RWPE1 (cell line): ENCODE results near the gene KDM2B.
A peak's percentile ranks its signal among the peaks of the same experiment; 100 is the strongest.

Experiments
- CTCF ChIA-PET: fragments of 350-600 bp; sonication (Branson Sonifier 250); formaldehyde crosslinking; extraction: SDS; loops from one replicate; lab custom pipeline; 2021; lab: Yijun Ruan, JAX
- POLR2A ChIA-PET: fragments of 400-600 bp; formaldehyde crosslinking; extraction: SDS; loops from one replicate; lab custom pipeline; 2020; ENCODE audit warnings: antibody characterized with exemption; ENCODE audit not compliant: low non-redundant PET; lab: Yijun Ruan, JAX
- DNase-seq: peaks from one replicate; pipeline ENCODE4 v3.0.0; 2012; ENCODE audit warnings: low spot score
- H3K27ac ChIP-seq: fragments of 450-650 bp; 2 replicates; pipeline ENCODE4 v1.5.1; 2017
- TF ChIP-seq, protein P1 (sequence below): fragments of 450-650 bp; conservative IDR thresholded peaks from 2 replicates; pipeline ENCODE4 v1.5.1; 2017; ENCODE audit warnings: low read depth, mild to moderate bottlenecking

The KDM2B gene

DNA sequence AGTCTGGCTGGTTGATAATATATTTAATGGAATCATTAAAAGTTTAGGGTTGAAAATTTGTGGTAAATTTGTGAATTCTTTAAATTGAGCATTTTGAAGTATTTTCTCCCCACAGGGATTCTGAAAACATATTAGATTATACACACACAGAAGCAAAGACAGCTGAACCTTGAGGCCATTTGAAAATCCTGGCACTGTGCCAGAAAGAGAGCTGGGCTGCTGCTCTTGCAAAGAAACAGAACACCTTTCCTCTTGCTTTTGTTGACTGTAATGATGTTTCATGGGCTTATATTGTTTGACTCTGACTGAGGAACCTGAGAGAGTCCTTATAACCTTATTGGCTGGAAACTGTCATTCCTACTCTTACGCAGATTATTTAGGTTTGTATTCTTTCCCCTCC lies 176.1 kb downstream of the KDM2B start:
- TF ChIP-seq, protein P1, sequence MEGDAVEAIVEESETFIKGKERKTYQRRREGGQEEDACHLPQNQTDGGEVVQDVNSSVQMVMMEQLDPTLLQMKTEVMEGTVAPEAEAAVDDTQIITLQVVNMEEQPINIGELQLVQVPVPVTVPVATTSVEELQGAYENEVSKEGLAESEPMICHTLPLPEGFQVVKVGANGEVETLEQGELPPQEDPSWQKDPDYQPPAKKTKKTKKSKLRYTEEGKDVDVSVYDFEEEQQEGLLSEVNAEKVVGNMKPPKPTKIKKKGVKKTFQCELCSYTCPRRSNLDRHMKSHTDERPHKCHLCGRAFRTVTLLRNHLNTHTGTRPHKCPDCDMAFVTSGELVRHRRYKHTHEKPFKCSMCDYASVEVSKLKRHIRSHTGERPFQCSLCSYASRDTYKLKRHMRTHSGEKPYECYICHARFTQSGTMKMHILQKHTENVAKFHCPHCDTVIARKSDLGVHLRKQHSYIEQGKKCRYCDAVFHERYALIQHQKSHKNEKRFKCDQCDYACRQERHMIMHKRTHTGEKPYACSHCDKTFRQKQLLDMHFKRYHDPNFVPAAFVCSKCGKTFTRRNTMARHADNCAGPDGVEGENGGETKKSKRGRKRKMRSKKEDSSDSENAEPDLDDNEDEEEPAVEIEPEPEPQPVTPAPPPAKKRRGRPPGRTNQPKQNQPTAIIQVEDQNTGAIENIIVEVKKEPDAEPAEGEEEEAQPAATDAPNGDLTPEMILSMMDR: no peak
- DNase-seq: no peak
- POLR2A ChIA-PET: no interaction called here
- no peak overlapping the region for H3K27ac ChIP-seq
- CTCF ChIA-PET: interaction anchor here (0.5 to 1.6 kb wide), 3 partner anchors 13 to 70 kb away, joined by 3 to 5 read pairs (median 3); no protein-coding TSS in a partner anchor

DNA sequence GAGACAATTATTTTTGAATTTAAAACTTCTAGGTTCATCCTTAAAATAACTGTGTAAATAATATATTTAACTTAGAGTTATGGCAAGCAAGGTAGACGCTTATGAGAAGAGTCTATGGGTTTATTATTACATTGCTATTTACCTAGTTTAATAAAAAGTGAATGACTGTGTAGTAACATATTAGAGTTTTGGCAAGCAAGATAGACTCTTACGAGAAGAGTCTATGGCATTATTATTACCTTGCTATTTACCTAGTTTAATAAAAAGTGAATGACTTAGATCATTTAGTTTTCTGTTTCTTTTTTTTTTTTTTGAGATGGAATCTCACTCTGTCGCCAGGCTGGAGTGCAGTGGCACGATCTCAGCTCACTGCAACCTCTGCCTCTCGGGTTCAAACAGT lies 177.1 kb downstream of the KDM2B start:
- POLR2A ChIA-PET: no interaction called here
- no peak for DNase-seq
- CTCF ChIA-PET: interaction anchor here (0.9 kb wide), 1 partner anchor 69 kb away, joined by 3 read pairs; no protein-coding TSS in a partner anchor
- no peak overlapping the region for H3K27ac ChIP-seq
- TF ChIP-seq, protein P1: no peak

DNA sequence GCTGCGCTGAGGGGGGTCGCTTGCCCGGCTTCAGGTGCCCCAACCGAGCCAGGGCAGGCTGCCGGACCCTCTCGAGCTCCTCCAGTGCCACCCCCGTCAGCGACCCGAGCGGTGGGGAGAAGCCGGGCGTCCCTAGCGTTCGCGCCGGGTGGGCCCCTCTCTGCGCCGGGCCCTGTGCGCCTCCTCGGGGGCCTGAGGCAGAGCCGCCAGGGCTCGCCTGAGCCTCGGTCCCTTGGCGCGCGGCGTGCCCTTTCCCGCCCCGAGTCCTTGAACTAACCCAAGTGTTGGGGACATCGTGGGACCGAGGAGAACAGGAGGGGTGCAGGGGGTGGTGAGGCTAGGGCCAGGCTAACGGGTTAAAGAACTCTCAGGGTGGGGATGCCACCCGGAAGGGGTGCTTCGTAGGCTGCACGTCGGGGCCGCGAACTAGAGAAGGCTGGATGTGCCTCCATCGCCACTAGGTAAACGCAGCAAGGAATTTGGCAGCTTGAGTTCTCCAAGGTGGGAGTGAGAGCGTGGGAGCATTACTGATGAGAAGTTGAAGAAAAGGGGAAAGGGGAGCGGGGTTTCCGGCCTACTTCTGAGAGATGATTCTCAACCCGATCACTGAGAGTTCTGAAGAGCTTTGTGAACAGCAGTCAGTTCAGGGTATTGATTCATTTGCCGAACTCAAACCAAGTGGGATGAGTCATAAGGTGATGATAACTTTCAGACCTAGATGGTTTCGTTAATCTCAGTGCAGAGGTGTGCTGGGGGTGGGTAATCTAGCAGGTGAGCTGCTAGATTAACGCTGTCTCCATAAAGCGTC lies 180.3 kb downstream of the KDM2B start:
- ChIA-PET CTCF (interaction anchor here (0.6 to 1.0 kb wide), 3 partner anchors 16 to 879 kb away, joined by 3 to 4 read pairs (median 3); no protein-coding TSS in a partner anchor), POLR2A (interaction anchor here (0.5 to 1.9 kb wide), 6 partner anchors 11 to 653 kb away, joined by 3 to 9 read pairs (median 6); partner anchors contain the start of gene ANAPC5)
- DNase-seq: peak; percentile 62
- TF ChIP-seq, protein P1: no peak
- H3K27ac ChIP-seq: peak overlapping the region; percentile 84

DNA sequence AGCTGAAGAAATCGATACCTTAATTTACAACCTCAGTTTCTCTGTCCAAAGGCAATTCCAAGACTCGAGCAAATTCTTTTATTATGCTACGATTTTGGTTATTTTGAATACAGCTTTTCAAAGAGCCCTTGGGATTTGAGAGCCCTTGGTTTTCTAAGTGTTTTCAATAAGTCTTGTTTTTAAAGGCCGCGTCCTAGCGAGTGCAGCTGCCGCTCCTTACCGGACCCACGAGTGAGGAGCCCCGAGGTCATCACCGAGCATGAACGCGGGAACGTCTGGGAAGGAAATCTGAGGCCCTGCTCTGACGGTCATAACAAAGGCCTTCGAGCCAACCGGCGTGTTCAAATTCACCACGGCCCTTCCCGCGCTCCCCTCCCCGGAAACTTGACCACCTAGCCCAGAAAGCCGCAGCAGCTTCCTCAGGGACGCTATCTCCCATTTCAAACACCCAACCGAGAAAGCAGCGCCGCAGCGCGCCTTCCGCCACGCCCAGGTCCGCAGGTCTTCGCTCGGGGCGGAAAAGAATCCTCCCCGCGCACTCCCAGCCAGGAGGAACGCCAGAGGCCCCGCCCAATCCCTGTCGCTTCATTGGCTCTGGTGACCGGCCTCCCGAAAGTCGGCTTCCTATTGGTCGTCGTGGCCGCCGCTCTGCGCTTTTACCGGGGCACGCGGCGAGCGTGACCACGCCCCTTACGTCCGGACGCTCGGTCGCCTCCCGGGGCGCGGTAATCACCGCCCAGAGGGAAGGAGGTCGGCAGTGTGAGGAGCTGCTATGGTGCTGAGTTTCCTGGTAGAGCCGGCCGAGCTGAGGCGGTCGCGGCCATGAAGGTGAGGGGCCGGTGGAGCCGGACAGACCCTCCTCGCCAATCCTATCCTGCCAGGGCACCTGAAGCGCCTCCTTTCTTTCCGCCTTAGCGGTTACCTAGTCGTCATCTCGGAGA lies 181.2 kb downstream of the KDM2B start, which contains the start of gene RNF34:
TSS of gene RNF34 (plus strand) at position 728 of the 941 bp plus-strand sequence. CDS start at position 823, 95 bp downstream.
- peak; percentile 99 for DNase-seq
- POLR2A ChIA-PET: interaction anchor here (0.5 to 1.9 kb wide), 5 partner anchors 10 to 652 kb away, joined by 3 to 9 read pairs (median 6); partner anchors contain the start of gene ANAPC5
- peak within 1 kb of the TSS; percentile 84 for H3K27ac ChIP-seq
- TF ChIP-seq, protein P1: no peak
- CTCF ChIA-PET: interaction anchor here (0.6 to 1.0 kb wide), 3 partner anchors 17 to 955 kb away, joined by 3 to 4 read pairs (median 4); no protein-coding TSS in a partner anchor

DNA sequence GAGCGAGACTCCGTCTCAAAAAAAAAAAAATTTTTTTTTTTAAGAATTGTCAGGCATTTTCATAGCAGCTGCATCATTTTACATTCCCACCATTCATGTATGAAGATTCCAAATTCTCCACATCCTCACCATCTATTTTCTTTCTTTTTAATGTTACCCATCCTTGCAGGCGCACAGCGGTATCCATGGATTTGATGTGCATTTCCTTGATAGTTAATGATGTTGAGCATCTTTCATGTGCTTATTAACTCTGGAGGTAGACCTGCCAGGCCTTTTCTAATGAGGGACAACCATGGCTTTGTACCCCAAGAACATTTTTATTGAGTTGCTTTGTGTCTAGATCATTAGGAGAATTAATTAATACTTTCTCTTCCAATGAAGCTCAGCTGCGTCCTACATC lies 182.5 kb downstream of the KDM2B start:
- no peak for DNase-seq
- CTCF ChIA-PET: interaction anchor here (0.6 kb wide), 1 partner anchor 227 kb away, joined by 4 read pairs; no protein-coding TSS in a partner anchor
- TF ChIP-seq, protein P1: no peak
- H3K27ac ChIP-seq: no peak overlapping the region
- POLR2A ChIA-PET: interaction anchor here (1.9 kb wide), 1 partner anchor 9 kb away, joined by 6 read pairs; no protein-coding TSS in a partner anchor
